ENCODE results near the gene TYK2. TPM values are rescaled to one million over a fixed set of nuclear protein-coding genes. Genes with fewer than 3 reads are reported as not detected.

Gene TYK2
- total and polyA plus RNA-seq, 9 of the 15 experiments (the other 6 are each of a cell fraction or from before 2014, with no cell fraction given): 15.0 to 182 (median 85.9) TPM

DNA sequence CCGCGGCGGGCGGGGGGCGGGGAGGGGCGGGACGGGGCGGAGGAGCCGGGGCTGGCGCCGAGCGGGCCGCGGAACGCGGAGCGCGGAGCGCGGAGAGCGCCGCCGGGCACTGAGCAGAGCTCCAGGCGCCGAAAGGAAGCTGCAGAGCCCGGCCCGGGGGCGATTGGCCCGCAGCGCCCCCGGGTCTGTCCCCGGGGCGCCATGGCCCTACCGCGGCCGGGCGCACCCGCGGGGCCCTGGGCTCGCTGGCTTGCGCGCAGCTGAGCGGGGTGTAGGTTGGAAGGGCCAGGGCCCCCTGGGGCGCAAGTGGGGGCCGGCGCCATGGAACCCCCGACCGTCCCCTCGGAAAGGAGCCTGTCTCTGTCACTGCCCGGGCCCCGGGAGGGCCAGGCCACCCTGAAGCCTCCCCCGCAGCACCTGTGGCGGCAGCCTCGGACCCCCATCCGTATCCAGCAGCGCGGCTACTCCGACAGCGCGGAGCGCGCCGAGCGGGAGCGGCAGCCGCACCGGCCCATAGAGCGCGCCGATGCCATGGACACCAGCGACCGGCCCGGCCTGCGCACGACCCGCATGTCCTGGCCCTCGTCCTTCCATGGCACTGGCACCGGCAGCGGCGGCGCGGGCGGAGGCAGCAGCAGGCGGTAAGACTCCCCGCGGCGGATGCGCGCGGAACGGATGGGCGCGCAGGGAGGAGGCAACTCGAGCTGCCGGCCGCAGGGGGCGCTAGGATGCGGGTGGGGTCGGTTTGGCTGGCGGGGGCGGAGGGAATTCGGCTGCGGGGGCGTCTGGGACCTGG is 40.3 kb upstream of the TYK2 start, which contains the start of gene PDE4A (continued):
- TF ChIP-seq CLOCK (CRISPR knock-in tag; IDR thresholded peaks at IDR 0.05; ENCODE audit: borderline replicate concordance) (no peak), CBX2 (IDR thresholded peaks at IDR 0.05; ENCODE audit: insufficient read depth, low read length, poor library complexity, severe bottlenecking) (no peak), FOXJ2 (tag; IDR thresholded peaks at IDR 0.05) (no peak), SMARCA5 (IDR thresholded peaks at IDR 0.05) (no peak), ZNF232 (CRISPR knock-in tag; IDR thresholded peaks at IDR 0.05) (no peak), TCF7 (IDR thresholded peaks at IDR 0.05; ENCODE audit: borderline replicate concordance) (no peak), POLR3A (IDR thresholded peaks at IDR 0.05; ENCODE audit: borderline replicate concordance, extremely low read depth, insufficient read depth, insufficient read length) (no peak), SMARCB1 (IDR thresholded peaks at IDR 0.05; ENCODE audit: insufficient read length, low read depth) (no peak), AFF4 (CRISPR knock-in tag; IDR thresholded peaks at IDR 0.05) (no peak), NCOA1 (IDR thresholded peaks at IDR 0.05; ENCODE audit: low read depth) (no peak), ZNF445 (CRISPR knock-in tag; IDR thresholded peaks at IDR 0.05; ENCODE audit: low read depth) (no peak), RBBP5 (IDR thresholded peaks at IDR 0.05; ENCODE audit: borderline replicate concordance, insufficient read depth, low read length, poor library complexity, severe bottlenecking) (peak; percentile 57), ZNF408 (CRISPR knock-in tag; IDR thresholded peaks at IDR 0.05; ENCODE audit: low read depth) (no peak), SREBF2 (CRISPR knock-in tag; IDR thresholded peaks at IDR 0.05) (no peak), POLR2B (IDR thresholded peaks at IDR 0.05; ENCODE audit: low read depth, partially characterized antibody) (no peak)

Data from K562 (cell line).